ENCODE data around the gene CLEC4M. TPM values are rescaled to one million over a fixed set of nuclear protein-coding genes. Genes with fewer than 3 reads are reported as not detected.

Gene CLEC4M
- total and polyA plus RNA-seq, 2 of the 8 experiments (the other 6 are each of a cell fraction or from before 2014, with no cell fraction given), result not detected

GRCh38 chr19:7757358-7757757 lies 5.7 kb upstream of the CLEC4M start:
- H2AK5ac ChIP-seq (ENCODE audit: low read depth, low read length), result no peak overlapping the region
- DNase-seq (ENCODE audit: low read depth in 1 of 2, low spot score in 2 of 2), result no peak
- no peaks in the 10 kb centered on the region for H4K20me1 ChIP-seq (replicated peaks in 1 of 2; ENCODE audit: control insufficient read depth in 1 of 2, insufficient read depth in 2 of 2, low read length in 2 of 2)
- H3K4me2 ChIP-seq (ENCODE audit: insufficient read depth in 1 of 2, low read depth in 2 of 2, low read length in 2 of 2), result no peak overlapping the region
- no peak overlapping the region for H3K4ac ChIP-seq (replicated peaks; ENCODE audit: insufficient read length, low read depth, low read length)
- WGBS, 2 experiments (ENCODE audit: extremely low coverage in 1 of 2, insufficient coverage in 1 of 2, insufficient read length in 1 of 2, insufficient replicate concordance in 2 of 2, low coverage in 1 of 2, low lambda C conversion rate in 2 of 2, missing lambda C conversion rate in 1 of 2), result 90% methylated on average over 3 of the region's 3 CpGs; no CpG with 5 or more reads in 1 of the 2 experiments
- H4K8ac ChIP-seq (ENCODE audit: extremely low read depth, insufficient read depth, low read length), result no peak overlapping the region
- no peak overlapping the region for H2BK120ac ChIP-seq (replicated peaks; ENCODE audit: low read depth, low read length)
- H3K27ac ChIP-seq (ENCODE audit: low read depth, low read length), result no peak overlapping the region
- H2BK5ac ChIP-seq (ENCODE audit: low read depth, low read length), result no peak overlapping the region
- no peaks in the 10 kb centered on the region for H3K79me1 ChIP-seq (ENCODE audit: low read depth, low read length)
- FAIRE-seq, result no peak
- no peaks in the 10 kb centered on the region for H3K23me2 ChIP-seq (ENCODE audit: low read depth, low read length)
- no peak overlapping the region for H4K5ac ChIP-seq (ENCODE audit: insufficient read length, low read depth, low read length)
- ChIA-PET POLR2A (ENCODE audit: partially characterized antibody) (no interaction called here), CTCF (ENCODE audit: partially characterized antibody) (interaction anchor here (1.0 kb wide), 1 partner anchor 10 kb away, joined by 4 read pairs; no protein-coding TSS in a partner anchor)
- H3K36me3 ChIP-seq (ENCODE audit: control insufficient read depth in 2 of 4, insufficient read depth in 4 of 4, low read length in 3 of 4), result no peaks in the 10 kb centered on the region
- no peak overlapping the region for H2BK20ac ChIP-seq (ENCODE audit: low read length)
- no peaks in the 10 kb centered on the region for H3K27me3 ChIP-seq (replicated peaks in 1 of 4; ENCODE audit: control insufficient read depth in 3 of 4, extremely low read depth in 1 of 4, insufficient read depth in 3 of 4, low read length in 3 of 4)
- H4K91ac ChIP-seq (replicated peaks; ENCODE audit: insufficient read length, low read length), result no peak overlapping the region
- no peak overlapping the region for H3K14ac ChIP-seq (ENCODE audit: insufficient read length)
- H3K4me1 ChIP-seq (replicated peaks in 1 of 4; ENCODE audit: control insufficient read depth in 3 of 4, insufficient read depth in 4 of 4, low read length in 3 of 4), result no peaks in the 10 kb centered on the region
- peaks cover 23 to 24% of the 10 kb centered on the region in 2 experiments for H3K9me3 ChIP-seq (ENCODE audit: insufficient read depth in 2 of 2, low read depth in 1 of 2, low read length in 1 of 2)
- no peak overlapping the region for H3K9ac ChIP-seq (replicated peaks in 1 of 4; ENCODE audit: extremely low read depth in 1 of 4, low read depth in 3 of 4, low read length in 3 of 4)
- no peak for TF ChIP-seq SP1 (IDR thresholded peaks at IDR 0.05; ENCODE audit: low read depth, low read length)
- no peak overlapping the region for H2BK12ac ChIP-seq (ENCODE audit: low read depth, low read length)
- no peak overlapping the region for H3K23ac ChIP-seq (ENCODE audit: insufficient read length)
- H2BK15ac ChIP-seq (ENCODE audit: low read length), result no peak overlapping the region
- no peak overlapping the region for H3K4me3 ChIP-seq (ENCODE audit: extremely low read depth in 1 of 4, insufficient read depth in 2 of 4, low read depth in 3 of 4, low read length in 4 of 4)
- no peak overlapping the region for H2AFZ ChIP-seq (ENCODE audit: low read length)
- no peak overlapping the region for H3K18ac ChIP-seq (ENCODE audit: extremely low read depth, low read length)
- no peak overlapping the region for H3K56ac ChIP-seq (replicated peaks; ENCODE audit: insufficient read length, low read depth, low read length)
- no peaks in the 10 kb centered on the region for H3K79me2 ChIP-seq (ENCODE audit: control insufficient read depth in 1 of 2, insufficient read depth in 2 of 2, low read length in 2 of 2)

Data from H1 (cell line).